Parathyroid adenoma (tissue), 2 donors: ENCODE data around the gene FUT3.

Source experiments
- H2AFZ ChIP-seq: fragments of 300-600 bp; sonication (generic); one replicate; pipeline ENCODE4 v1.7.0; 2017; ENCODE audit warnings: antibody characterized with exemption, mild to moderate bottlenecking
- H3K27ac ChIP-seq: fragments of 300-600 bp; sonication (generic); one replicate; pipeline ENCODE4 v1.7.0; 2017
- H3K27me3 ChIP-seq: fragments of 300-600 bp; sonication (generic); one replicate; pipeline ENCODE4 v1.7.0; 2017; ENCODE audit warnings: low read length; ENCODE audit not compliant: control insufficient read depth, insufficient read depth
- H3K36me3 ChIP-seq: fragments of 300-600 bp; sonication (generic); one replicate; pipeline ENCODE4 v1.7.0; 2017; ENCODE audit warnings: low read length; ENCODE audit not compliant: control insufficient read depth, insufficient read depth
- H3K4me1 ChIP-seq: fragments of 300-600 bp; sonication (generic); one replicate; pipeline ENCODE4 v1.7.0; 2017; ENCODE audit warnings: control low read depth
- H3K4me2 ChIP-seq: fragments of 300-600 bp; sonication (generic); one replicate; pipeline ENCODE4 v1.7.0; 2017; ENCODE audit warnings: low read length
- H3K4me3 ChIP-seq: fragments of 300-600 bp; sonication (generic); one replicate; pipeline ENCODE4 v1.7.0; 2017; ENCODE audit warnings: low read depth, low read length
- H3K79me2 ChIP-seq: fragments of 300-600 bp; sonication (generic); one replicate; pipeline ENCODE4 v1.7.0; 2017; ENCODE audit warnings: control low read depth
- H3K9ac ChIP-seq: fragments of 300-600 bp; sonication (generic); one replicate; pipeline ENCODE4 v1.7.0; 2017; ENCODE audit warnings: mild to moderate bottlenecking
- H3K9me3 ChIP-seq: fragments of 300-600 bp; sonication (generic); one replicate; pipeline ENCODE4 v1.7.0; 2017; ENCODE audit warnings: low read length; ENCODE audit not compliant: control insufficient read depth
- TF ChIP-seq, protein P1 (sequence below): fragments of 300-600 bp; sonication (generic); IDR thresholded peaks from one replicate; pipeline ENCODE4 v1.7.0; 2017; ENCODE audit warnings: antibody characterized with exemption, mild to moderate bottlenecking
- donor health status: primary hyperparathyroidism.

The FUT3 gene

DNA sequence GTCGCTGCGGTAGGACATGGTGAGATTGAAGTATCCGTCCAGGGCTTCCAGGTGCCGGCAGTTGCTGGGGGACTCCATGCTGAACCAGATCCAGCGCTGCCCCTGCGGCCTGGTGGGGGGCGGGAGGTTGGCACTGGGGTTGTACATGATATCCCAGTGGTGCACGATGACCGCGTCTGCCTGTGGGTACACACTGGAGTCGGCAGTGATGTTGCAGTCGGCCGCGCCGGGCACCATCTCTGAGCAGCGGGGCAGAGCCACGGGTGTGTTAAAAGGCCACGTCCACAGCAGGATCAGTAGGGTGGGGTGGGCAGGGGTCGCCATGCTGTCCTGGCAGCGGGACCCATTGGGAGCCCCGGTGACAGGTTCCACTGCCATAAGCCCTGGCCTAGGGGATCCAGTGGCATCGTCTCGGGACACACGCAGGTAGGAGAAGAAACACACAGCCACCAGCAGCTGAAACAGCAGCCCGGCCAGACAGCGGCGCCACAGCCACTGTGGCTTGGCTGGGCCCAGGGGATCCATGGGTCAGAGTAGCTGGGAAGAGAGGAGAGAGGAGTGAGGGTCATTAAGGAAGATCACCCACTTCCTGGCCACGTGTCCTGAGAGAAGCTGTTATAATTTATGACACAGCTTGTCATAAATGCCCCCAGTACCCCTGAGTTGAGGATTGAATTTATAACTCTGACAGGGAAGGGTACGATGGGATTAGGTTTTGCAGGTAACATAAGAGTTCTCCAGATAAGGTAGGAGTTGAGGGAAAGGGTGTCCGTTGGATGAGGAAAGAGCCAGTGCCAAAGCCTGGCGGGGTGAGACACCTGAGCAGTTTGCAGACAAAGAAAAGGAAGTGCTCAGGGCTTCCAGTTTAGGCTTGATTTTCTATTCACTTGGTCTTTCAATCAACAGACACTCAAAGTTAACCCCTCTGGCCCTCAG is 16.2 kb upstream of the FUT3 start:
- Histone ChIP-seq H3K27ac (no peak overlapping the region), H3K4me1 (no peaks in the 10 kb centered on the region), H3K4me2 (no peak overlapping the region), H3K36me3 (no peaks in the 10 kb centered on the region), H2AFZ (no peak overlapping the region), H3K79me2 (no peaks in the 10 kb centered on the region), H3K9ac (no peak overlapping the region), H3K4me3 (no peak overlapping the region), H3K9me3 (no peaks in the 10 kb centered on the region), H3K27me3 (no peaks in the 10 kb centered on the region)
- TF ChIP-seq, protein P1, sequence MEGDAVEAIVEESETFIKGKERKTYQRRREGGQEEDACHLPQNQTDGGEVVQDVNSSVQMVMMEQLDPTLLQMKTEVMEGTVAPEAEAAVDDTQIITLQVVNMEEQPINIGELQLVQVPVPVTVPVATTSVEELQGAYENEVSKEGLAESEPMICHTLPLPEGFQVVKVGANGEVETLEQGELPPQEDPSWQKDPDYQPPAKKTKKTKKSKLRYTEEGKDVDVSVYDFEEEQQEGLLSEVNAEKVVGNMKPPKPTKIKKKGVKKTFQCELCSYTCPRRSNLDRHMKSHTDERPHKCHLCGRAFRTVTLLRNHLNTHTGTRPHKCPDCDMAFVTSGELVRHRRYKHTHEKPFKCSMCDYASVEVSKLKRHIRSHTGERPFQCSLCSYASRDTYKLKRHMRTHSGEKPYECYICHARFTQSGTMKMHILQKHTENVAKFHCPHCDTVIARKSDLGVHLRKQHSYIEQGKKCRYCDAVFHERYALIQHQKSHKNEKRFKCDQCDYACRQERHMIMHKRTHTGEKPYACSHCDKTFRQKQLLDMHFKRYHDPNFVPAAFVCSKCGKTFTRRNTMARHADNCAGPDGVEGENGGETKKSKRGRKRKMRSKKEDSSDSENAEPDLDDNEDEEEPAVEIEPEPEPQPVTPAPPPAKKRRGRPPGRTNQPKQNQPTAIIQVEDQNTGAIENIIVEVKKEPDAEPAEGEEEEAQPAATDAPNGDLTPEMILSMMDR, result no peak

DNA sequence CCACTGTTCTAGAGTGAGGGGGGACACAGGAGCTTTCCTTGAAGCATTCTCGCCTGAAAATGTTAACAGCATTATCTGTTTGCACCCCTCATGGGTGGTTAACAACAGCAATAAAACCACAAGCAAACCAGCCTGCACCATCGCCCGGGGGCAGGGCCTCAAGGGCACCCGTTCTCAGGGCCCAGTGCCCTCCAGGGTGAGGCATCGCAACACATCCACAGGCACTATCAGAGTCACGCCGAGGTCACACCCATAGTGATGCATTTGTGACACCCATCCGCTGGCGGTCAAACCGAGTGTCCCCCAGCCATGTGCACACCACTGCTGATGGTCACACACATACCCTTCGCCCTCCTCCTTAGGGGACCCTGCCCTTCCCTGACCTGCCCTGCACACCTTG is 14.5 kb upstream of the FUT3 start:
- no peaks in the 10 kb centered on the region for H3K9me3 ChIP-seq
- H3K36me3 ChIP-seq, result no peaks in the 10 kb centered on the region
- TF ChIP-seq, protein P1, result no peak
- no peaks in the 10 kb centered on the region for H3K27me3 ChIP-seq
- H3K27ac ChIP-seq, result no peak overlapping the region
- no peaks in the 10 kb centered on the region for H3K79me2 ChIP-seq
- no peak overlapping the region for H3K9ac ChIP-seq
- H2AFZ ChIP-seq, result no peak overlapping the region
- no peak overlapping the region for H3K4me3 ChIP-seq
- no peaks in the 10 kb centered on the region for H3K4me1 ChIP-seq
- H3K4me2 ChIP-seq, result no peak overlapping the region

DNA sequence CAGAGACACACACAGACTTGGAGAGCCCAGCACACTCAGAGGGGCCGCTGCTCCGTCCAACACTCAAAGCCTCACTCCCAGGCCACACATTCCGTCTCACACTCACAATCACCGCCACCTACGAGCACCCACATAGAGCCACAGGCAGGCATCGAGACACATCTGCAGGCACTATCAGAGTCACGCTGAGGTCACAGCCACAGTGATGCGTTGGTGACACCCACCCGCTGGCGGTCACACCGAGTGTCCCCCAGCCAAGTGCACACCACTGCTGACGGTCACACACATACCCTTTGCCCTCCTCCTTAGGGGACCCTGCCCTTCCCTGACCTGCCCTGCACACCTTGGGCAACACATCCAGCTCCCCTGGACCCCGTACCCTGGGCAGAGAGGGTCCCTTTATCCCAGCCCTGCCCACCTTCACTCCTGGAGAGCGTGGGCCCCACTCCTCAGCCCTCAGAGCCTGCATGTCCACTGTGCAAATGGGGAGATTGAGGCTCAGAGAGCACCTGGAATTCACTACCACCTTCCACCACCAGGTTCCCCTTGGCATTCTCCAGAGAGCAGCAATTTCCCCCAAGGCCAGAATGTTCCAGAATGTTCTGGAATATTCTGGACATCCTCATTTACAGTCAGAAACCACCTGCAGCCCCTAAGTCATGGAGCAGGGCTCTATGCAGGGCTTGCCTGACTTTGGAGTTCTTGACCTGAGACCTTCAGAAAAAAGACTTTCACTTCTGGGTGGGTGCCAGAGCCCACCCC is 13.7 kb upstream of the FUT3 start:
- H3K27me3 ChIP-seq, result no peaks in the 10 kb centered on the region

DNA sequence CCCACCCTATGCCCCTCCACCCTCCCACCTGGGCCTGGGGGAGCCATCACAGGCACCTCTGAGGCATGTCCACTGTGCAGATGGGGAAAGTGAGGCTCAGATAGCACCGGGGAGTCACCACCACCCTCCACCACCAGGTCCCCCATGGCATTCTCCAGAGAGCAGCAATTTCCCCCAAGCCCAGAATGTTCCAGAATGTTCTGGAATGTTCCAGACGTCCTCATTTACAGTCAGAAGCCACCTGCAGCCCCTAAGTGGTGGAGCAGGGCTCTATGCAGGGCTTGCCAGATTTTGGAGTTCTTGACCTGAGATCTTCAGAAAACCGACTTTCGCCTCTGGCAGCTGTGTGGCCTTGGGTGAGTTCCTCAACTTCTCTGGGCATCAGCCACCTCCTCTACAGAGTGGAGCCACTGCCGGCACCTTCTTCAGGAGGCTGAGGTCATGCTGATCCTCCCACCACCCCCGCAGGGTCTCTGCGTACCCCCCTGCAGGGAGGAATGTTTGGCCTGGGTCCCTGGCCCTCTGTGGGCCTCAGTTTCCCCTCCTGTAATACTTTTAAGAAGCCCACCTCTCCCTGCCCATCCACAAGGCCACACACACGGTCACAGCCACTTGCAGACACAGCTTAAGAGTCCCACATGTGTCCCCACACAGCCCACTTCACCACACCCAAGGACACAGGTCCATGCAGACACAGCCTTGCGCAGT is 12.9 kb upstream of the FUT3 start:
- no peak overlapping the region for H3K9ac ChIP-seq
- H3K9me3 ChIP-seq, result no peaks in the 10 kb centered on the region
- no peaks in the 10 kb centered on the region for H3K36me3 ChIP-seq
- no peaks in the 10 kb centered on the region for H3K4me1 ChIP-seq
- H2AFZ ChIP-seq, result no peak overlapping the region
- H3K79me2 ChIP-seq, result no peaks in the 10 kb centered on the region
- TF ChIP-seq, protein P1, result no peak
- H3K27ac ChIP-seq, result no peak overlapping the region
- no peak overlapping the region for H3K4me2 ChIP-seq
- no peak overlapping the region for H3K4me3 ChIP-seq
- H3K27me3 ChIP-seq, result no peaks in the 10 kb centered on the region

More for the DNA sequence above, 13.7 kb upstream of the FUT3 start:
- TF ChIP-seq, protein P1, result no peak
- no peak overlapping the region for H3K4me3 ChIP-seq
- no peak overlapping the region for H3K9ac ChIP-seq
- H3K79me2 ChIP-seq, result no peaks in the 10 kb centered on the region
- no peak overlapping the region for H3K27ac ChIP-seq
- H3K4me2 ChIP-seq, result no peak overlapping the region
- H3K9me3 ChIP-seq, result no peaks in the 10 kb centered on the region
- H2AFZ ChIP-seq, result no peak overlapping the region
- no peaks in the 10 kb centered on the region for H3K4me1 ChIP-seq
- no peaks in the 10 kb centered on the region for H3K36me3 ChIP-seq
